ENCODE measurements around the gene GADL1.

GADL1 gene

GRCh38 chr3:30775040-30775439 lies 119.4 kb downstream of the GADL1 start:
- H4K20me1 ChIP-seq (ENCODE audit: control insufficient read depth, insufficient read depth, low read depth, low read length) = no peaks in the 10 kb centered on the region
- no peaks in the 10 kb centered on the region for H3K36me3 ChIP-seq (ENCODE audit: control insufficient read depth, low read length)
- no peaks in the 10 kb centered on the region for H3F3A ChIP-seq (ENCODE audit: control insufficient read depth, insufficient read depth)
- peaks cover 15% of the 10 kb centered on the region for H3K27me3 ChIP-seq (ENCODE audit: control insufficient read depth, low read length)
- H3K4me3 ChIP-seq (ENCODE audit: low read length) = no peak overlapping the region
- H3K4me1 ChIP-seq (ENCODE audit: control insufficient read depth, low read length) = no peaks in the 10 kb centered on the region
- no peaks in the 10 kb centered on the region for H3K79me2 ChIP-seq (ENCODE audit: control insufficient read depth, low read length)
- no peak overlapping the region for H3K27ac ChIP-seq (ENCODE audit: low read depth, low read length)
- no peak overlapping the region for H3K4me2 ChIP-seq (ENCODE audit: low read length)
- no peaks in the 10 kb centered on the region for H3K9me2 ChIP-seq (replicated peaks; ENCODE audit: control insufficient read depth, low read length)
- H3K9me3 ChIP-seq (ENCODE audit: control insufficient read depth, insufficient read depth, low read length) = no peaks in the 10 kb centered on the region
- TF ChIP-seq EZH2phosphoT487 (IDR thresholded peaks at IDR 0.05; ENCODE audit: borderline replicate concordance, low read length) (no peak), CTCF (IDR thresholded peaks at IDR 0.05; ENCODE audit: low read depth, low read length, poor library complexity, severe bottlenecking) (no peak)

GRCh38 chr3:30774062-30774461 lies 120.4 kb downstream of the GADL1 start:
- no peak overlapping the region for H3K4me2 ChIP-seq (ENCODE audit: low read length)
- H3K4me3 ChIP-seq (ENCODE audit: low read length) = no peak overlapping the region
- H3F3A ChIP-seq (ENCODE audit: control insufficient read depth, insufficient read depth) = no peaks in the 10 kb centered on the region
- H3K9me2 ChIP-seq (replicated peaks; ENCODE audit: control insufficient read depth, low read length) = no peaks in the 10 kb centered on the region
- H3K36me3 ChIP-seq (ENCODE audit: control insufficient read depth, low read length) = no peaks in the 10 kb centered on the region
- no peaks in the 10 kb centered on the region for H3K79me2 ChIP-seq (ENCODE audit: control insufficient read depth, low read length)
- no peaks in the 10 kb centered on the region for H4K20me1 ChIP-seq (ENCODE audit: control insufficient read depth, insufficient read depth, low read depth, low read length)
- H3K27me3 ChIP-seq (ENCODE audit: control insufficient read depth, low read length) = peaks cover 15% of the 10 kb centered on the region
- H3K9me3 ChIP-seq (ENCODE audit: control insufficient read depth, insufficient read depth, low read length) = no peaks in the 10 kb centered on the region
- no peak for TF ChIP-seq EZH2phosphoT487 (IDR thresholded peaks at IDR 0.05; ENCODE audit: borderline replicate concordance, low read length)
- TF ChIP-seq CTCF (IDR thresholded peaks at IDR 0.05; ENCODE audit: low read depth, low read length, poor library complexity, severe bottlenecking) = no peak
- no peak overlapping the region for H3K27ac ChIP-seq (ENCODE audit: low read depth, low read length)
- H3K4me1 ChIP-seq (ENCODE audit: control insufficient read depth, low read length) = no peaks in the 10 kb centered on the region

- Histone ChIP-seq H4K20me1 (ENCODE audit: control insufficient read depth, insufficient read depth, low read depth, low read length) (no peaks in the 10 kb centered on the region), H3K4me2 (ENCODE audit: low read length) (no peak overlapping the region), H3F3A (ENCODE audit: control insufficient read depth, insufficient read depth) (no peaks in the 10 kb centered on the region), H3K9me2 (replicated peaks; ENCODE audit: control insufficient read depth, low read length) (no peaks in the 10 kb centered on the region), H3K27me3 (ENCODE audit: control insufficient read depth, low read length) (peaks cover 25% of the 10 kb centered on the region), H3K36me3 (ENCODE audit: control insufficient read depth, low read length) (no peaks in the 10 kb centered on the region), H3K79me2 (ENCODE audit: control insufficient read depth, low read length) (no peaks in the 10 kb centered on the region), H3K4me3 (ENCODE audit: low read length) (no peak overlapping the region), H3K27ac (ENCODE audit: low read depth, low read length) (no peak overlapping the region), H3K4me1 (ENCODE audit: control insufficient read depth, low read length) (no peaks in the 10 kb centered on the region), H3K9me3 (ENCODE audit: control insufficient read depth, insufficient read depth, low read length) (no peaks in the 10 kb centered on the region)
- TF ChIP-seq CTCF (IDR thresholded peaks at IDR 0.05; ENCODE audit: low read depth, low read length, poor library complexity, severe bottlenecking) = no peak
- no peak for TF ChIP-seq EZH2phosphoT487 (IDR thresholded peaks at IDR 0.05; ENCODE audit: borderline replicate concordance, low read length)
These were observed 124.1 kb downstream of the GADL1 start for GRCh38 chr3:30770387-30770786.

Data from DOHH2 (cell line).